WERI-Rb-1 (cell line): ENCODE results near the gene NARS2.

Experiments used
- DNase-seq: peaks from one replicate; pipeline ENCODE4 v3.0.0-alpha.2; 2020
- H3K27ac ChIP-seq: fragments of 250-450 bp; sonication (Bioruptor Pico); 2 replicates; pipeline ENCODE4 v1.5.1; 2020; ENCODE audit warnings: mild to moderate bottlenecking, moderate library complexity
- H3K27me3 ChIP-seq: fragments of 250-450 bp; sonication (Bioruptor Pico); 2 replicates; pipeline ENCODE4 v1.5.1; 2021; ENCODE audit warnings: mild to moderate bottlenecking, low read depth, moderate library complexity; ENCODE audit not compliant: insufficient read depth, severe bottlenecking
- H3K36me3 ChIP-seq: fragments of 250-450 bp; sonication (Bioruptor Pico); 2 replicates; pipeline ENCODE4 v1.5.1; 2020; ENCODE audit warnings: mild to moderate bottlenecking, moderate library complexity
- H3K4me3 ChIP-seq: 2 replicates; pipeline ENCODE4 v1.5.1; 2011; ENCODE audit warnings: low read depth, mild to moderate bottlenecking, control low read depth, low read length
- H3K9me3 ChIP-seq: fragments of 250-450 bp; sonication (Bioruptor Pico); 2 replicates; pipeline ENCODE4 v1.5.1; 2021; ENCODE audit warnings: mild to moderate bottlenecking, moderate library complexity; ENCODE audit not compliant: severe bottlenecking
- TF ChIP-seq, protein P1 (sequence below): IDR thresholded peaks from 2 replicates; pipeline ENCODE4 v1.5.1; 2011; ENCODE audit warnings: low read depth, mild to moderate bottlenecking, control low read depth, inconsistent platforms, low read length

NARS2 gene, protein sequence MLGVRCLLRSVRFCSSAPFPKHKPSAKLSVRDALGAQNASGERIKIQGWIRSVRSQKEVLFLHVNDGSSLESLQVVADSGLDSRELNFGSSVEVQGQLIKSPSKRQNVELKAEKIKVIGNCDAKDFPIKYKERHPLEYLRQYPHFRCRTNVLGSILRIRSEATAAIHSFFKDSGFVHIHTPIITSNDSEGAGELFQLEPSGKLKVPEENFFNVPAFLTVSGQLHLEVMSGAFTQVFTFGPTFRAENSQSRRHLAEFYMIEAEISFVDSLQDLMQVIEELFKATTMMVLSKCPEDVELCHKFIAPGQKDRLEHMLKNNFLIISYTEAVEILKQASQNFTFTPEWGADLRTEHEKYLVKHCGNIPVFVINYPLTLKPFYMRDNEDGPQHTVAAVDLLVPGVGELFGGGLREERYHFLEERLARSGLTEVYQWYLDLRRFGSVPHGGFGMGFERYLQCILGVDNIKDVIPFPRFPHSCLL

DNA sequence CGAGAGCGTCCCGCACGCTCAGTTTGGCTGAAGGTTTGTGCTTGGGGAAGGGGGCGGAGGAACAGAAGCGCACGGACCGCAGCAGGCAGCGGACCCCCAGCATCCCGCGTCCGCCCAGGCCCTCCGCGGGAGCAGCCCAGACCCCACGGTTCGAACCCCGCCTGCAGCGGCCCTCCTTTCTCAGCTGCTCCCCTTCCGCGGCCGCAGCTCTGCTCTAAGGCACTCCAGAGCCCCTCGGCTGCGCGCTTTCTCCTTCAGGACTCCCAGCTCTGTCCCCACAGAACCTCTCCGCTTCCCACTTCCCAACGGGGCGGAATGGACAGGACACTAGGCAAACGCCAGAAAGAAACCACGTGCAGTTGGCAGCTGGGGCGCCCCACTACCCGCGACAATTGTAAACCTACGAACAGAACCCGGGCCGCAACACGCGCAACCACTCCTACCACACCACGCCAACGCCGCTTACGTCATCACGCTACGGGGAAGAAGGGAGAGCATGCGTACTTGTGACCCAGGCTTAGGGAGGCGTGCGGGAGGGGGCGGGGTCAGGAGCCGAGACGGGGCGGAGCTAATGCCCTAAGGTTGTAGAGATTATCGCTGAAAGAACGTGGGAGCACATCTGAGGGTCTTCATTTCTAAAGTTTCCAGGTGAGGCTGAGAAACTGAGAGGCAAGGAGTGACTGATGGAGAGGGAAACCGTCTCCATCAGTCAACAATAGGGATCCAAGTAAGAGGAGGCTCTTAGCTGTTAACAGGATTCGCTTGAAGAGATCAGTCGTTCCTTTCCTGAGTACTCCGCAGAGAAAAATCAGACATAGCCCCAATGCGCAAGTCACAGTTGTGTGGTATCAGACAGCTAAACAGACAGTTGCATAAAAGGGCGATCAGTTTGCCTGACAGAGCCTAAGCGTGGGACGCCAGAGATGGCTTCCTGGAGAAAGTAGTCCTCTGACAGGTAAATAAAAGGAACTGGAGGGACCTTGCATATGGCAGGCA is at the start of gene NARS2:
NARS2 (minus strand) TSS at position 479 of the 996 bp plus-strand sequence; CDS start at position 103, 376 bp downstream.
- TF ChIP-seq, protein P1, sequence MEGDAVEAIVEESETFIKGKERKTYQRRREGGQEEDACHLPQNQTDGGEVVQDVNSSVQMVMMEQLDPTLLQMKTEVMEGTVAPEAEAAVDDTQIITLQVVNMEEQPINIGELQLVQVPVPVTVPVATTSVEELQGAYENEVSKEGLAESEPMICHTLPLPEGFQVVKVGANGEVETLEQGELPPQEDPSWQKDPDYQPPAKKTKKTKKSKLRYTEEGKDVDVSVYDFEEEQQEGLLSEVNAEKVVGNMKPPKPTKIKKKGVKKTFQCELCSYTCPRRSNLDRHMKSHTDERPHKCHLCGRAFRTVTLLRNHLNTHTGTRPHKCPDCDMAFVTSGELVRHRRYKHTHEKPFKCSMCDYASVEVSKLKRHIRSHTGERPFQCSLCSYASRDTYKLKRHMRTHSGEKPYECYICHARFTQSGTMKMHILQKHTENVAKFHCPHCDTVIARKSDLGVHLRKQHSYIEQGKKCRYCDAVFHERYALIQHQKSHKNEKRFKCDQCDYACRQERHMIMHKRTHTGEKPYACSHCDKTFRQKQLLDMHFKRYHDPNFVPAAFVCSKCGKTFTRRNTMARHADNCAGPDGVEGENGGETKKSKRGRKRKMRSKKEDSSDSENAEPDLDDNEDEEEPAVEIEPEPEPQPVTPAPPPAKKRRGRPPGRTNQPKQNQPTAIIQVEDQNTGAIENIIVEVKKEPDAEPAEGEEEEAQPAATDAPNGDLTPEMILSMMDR = no peak
- peak; percentile 98 for DNase-seq
- no peaks in the 10 kb centered on the region for H3K9me3 ChIP-seq
- peak within 1 kb of the TSS; percentile 75 for H3K27ac ChIP-seq
- no peaks in the 10 kb centered on the region for H3K27me3 ChIP-seq
- H3K36me3 ChIP-seq = peaks cover 19% of the 10 kb centered on the region
- peak within 1 kb of the TSS; percentile 97 for H3K4me3 ChIP-seq

DNA sequence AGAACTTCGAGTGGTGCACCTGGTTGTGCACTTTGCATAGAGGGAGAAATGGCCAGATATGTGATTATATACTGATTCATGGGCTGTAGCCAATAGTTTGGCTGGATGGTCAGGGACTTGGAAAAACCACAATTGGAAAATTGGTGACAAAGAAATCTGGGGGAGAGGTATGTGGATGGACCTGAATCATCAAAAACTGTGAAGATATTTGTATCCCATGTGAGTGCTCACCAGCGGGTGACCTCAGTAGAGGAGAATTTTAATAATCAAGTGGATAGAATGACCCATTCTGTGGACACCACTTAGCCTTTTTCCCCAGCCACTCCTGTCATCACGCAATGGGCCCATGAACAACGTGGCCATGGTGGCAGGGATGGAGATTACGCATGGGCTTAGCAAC is 48.0 kb upstream of the NARS2 start:
- peaks cover 10% of the 10 kb centered on the region for H3K9me3 ChIP-seq
- H3K36me3 ChIP-seq = no peaks in the 10 kb centered on the region
- H3K27me3 ChIP-seq = peaks cover 7% of the 10 kb centered on the region
- TF ChIP-seq, protein P1 = no peak
- DNase-seq = no peak
- no peak overlapping the region for H3K27ac ChIP-seq
- H3K4me3 ChIP-seq = no peak overlapping the region

DNA sequence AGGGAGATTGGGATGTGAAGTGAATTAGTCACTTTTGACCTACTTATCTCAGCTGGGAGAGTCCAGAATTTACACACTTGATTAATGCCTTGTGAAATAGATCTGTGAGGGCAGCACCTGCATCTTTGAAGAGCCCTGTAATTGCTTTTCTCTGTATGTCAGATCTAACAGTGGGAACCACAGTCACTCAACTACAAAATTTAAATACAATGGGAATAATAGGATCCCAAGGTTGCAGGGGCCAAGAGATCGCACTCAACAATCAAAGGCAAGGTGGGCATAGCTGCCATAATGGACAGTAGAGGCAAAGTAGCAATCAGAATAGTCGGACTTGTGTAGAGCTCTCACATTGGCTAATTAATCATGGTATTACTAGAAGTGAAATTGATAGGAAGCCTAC is 45.5 kb upstream of the NARS2 start:
- no peaks in the 10 kb centered on the region for H3K36me3 ChIP-seq
- TF ChIP-seq, protein P1 = no peak
- no peak overlapping the region for H3K27ac ChIP-seq
- no peak for DNase-seq
- peaks cover 10% of the 10 kb centered on the region for H3K9me3 ChIP-seq
- no peak overlapping the region for H3K4me3 ChIP-seq
- H3K27me3 ChIP-seq = peaks cover 7% of the 10 kb centered on the region

DNA sequence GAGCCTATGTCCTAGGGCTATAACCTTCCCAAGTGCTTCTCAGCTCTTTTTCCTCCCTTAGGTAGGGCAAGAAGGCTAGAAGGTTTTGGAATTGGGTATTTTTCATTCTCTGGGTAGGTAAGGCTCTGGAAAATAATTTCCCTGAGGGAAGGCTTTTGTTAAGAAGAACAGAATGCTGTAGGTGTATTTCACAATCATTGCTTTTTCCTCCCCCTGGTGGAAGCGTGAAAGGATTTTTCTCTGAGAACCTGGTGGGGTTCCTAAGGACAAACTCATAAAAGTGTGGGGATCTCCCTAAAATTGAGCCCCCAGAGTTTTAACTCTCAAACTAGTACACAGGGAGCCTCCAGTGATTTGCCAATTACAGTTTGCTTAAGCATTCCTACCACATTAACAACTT is 41.1 kb upstream of the NARS2 start:
- H3K4me3 ChIP-seq = no peak overlapping the region
- H3K36me3 ChIP-seq = no peaks in the 10 kb centered on the region
- peaks cover 10% of the 10 kb centered on the region for H3K9me3 ChIP-seq
- DNase-seq = no peak
- H3K27me3 ChIP-seq = no peaks in the 10 kb centered on the region
- TF ChIP-seq, protein P1 = no peak
- no peak overlapping the region for H3K27ac ChIP-seq

DNA sequence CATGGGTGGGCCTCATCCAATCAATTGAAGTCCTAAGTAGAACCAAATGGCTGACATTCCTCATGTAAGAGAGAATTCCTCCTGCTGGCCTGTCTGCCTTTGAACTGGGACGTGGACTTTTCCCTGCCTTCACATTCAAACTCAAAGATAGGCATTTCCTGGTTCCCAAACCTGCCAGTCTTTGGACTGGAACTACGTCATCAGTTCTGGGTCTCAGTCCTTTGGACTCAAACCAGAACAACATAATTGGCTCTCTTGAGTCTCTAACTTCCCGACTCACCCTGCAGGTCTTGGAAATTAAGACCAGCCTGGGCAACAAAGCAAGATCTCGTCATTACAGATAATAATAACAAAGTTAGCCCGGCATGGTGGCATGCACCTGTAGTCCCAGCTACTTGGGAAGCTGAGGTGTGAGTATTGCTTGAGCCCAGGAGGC is 38.7 kb upstream of the NARS2 start:
- DNase-seq = no peak
- Histone ChIP-seq H3K36me3 (no peaks in the 10 kb centered on the region), H3K9me3 (no peaks in the 10 kb centered on the region), H3K27ac (no peak overlapping the region), H3K4me3 (no peak overlapping the region), H3K27me3 (no peaks in the 10 kb centered on the region)
- TF ChIP-seq, protein P1 = no peak
